Stimulated activated CD4-positive, alpha-beta T cell treated with anti-CD3 and anti-CD28 coated beads, Interleukin-12 subunit alpha, Interleukin-12 subunit beta, amount 100 ng/mL, for 24 hours (primary cell): ENCODE measurements around the gene SLC38A8.

Source experiments
- DNase-seq, 2 experiments: peaks; one replicate each; pipeline ENCODE4 v3.0.0-alpha.2; 2020; ENCODE audit warnings: low read depth in 2 of 2

The SLC38A8 gene

DNA sequence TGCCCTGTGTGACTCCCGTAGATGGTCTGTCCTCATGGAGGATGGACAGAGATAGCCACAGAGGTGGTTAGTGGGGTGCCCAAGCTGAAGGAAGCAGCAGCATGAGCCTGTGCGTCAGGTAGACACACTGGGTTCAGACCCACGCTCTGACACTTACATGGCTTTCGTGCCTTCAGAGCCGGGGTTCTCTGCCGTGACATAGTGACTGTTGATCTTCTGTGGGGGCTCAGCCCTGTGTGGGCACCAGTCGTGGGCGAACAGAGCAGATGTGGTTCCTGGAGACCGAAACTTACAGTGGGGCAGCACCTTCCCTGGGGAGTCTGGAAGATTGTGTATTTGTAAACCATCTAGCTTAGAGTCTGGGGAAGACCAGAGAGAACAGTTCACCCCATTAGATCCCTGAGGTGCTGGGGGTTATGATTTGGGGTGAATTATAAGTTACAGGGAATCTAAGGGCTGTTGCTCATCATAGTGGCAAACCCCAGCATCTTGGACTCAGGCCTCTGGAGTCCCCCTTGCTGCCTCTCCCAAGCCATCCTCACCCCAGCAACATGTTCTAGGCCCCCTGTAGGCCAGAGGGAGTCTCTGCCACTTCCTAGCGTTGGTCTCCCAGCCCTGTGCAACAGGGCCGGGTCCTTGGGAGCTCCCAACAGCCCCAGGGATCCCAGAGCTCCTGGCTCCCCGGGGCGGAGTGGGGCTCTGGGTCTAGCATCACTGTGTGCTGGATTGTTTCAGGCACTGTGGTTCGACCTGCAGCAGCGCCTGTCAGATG, 45.9 kb downstream of the SLC38A8 start:
- DNase-seq = no peak

DNA sequence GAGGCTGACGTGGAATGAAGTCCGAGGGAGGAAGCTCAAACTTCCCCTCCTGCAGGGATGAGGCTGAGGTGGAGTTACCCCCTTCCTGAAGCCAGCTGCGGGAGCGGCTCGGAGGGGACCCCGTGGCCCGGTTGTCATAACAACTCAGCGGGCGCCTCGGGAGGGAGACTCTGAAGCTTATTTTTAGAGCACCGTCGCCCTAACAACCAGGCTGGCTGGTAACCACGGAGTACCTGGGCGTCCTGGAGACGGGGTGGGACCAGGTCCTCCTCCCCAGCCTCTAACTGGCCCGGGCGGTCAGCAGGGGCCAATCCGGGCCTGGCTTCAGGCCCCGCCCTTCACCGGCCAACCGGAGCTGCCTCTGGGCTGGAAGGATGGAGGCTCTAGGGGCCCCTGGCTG, 46.8 kb downstream of the SLC38A8 start:
- DNase-seq = no peak

DNA sequence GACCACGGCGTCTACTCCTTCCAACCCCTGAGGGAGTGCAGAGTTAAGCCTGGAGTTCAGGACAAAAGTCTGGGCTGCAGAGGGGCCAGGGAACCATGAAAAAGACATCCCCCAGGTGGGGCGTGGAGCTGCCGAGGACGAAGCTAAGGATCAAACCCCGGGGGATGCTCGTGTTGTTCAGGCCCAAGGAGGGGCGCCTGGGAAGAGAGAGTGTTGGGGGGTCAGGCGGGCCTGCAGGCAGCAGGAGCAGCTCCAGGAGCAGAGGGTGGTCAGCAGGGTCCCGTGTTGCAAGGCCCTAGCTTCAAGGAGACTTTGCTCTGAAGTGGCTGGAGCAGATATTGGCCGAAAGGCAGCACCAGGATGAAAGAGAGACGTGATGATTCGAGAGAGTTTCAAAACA, 47.9 kb downstream of the SLC38A8 start:
- DNase-seq = no peak

DNA sequence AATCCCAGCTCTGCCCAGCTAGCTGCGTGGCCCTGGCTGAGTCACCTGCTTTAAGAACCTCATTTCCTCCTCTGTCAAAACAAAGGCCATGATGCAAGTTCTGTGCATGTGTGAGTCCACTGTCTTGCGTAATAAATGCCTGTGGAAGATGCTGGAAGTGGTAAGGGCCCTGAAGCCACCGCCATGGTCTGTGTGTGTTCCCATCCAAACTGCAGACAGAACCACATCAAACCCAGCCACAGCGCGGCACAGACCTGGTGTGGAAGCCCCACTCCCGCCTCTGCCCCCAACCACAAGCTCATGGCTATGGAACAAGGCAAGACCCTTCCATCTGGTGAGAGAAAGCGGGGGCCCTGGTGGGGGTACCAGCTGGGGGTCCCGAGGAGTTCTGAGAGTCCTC, 48.5 kb downstream of the SLC38A8 start:
- no peak for DNase-seq

GRCh38 chr16:83992624-83993023, 50.0 kb downstream of the SLC38A8 start:
- no peak for DNase-seq

- no peak for DNase-seq
These were observed 52.1 kb downstream of the SLC38A8 start for GRCh38 chr16:83990492-83990891.

GRCh38 chr16:83989300-83989699, 53.3 kb downstream of the SLC38A8 start:
- no peak for DNase-seq

DNA sequence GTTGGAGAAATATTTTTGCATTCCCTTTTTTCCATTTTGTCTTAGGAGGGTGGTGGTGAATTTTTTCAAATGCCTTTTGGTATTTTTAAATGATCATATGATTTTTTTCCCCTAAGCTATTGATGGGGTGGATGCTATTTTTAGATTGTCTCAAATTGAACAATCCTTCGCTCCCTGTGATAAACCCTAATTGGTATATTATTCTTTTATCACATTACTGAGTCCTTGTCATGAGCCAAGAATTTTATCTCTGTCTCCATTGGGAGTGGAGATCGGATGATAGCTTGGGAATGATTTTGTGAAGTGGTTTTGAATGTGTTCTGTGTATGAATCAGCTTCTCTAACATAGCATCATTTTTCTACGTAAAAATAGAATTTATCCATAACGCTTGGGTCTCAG, 59.1 kb downstream of the SLC38A8 start:
- no peak for DNase-seq

DNA sequence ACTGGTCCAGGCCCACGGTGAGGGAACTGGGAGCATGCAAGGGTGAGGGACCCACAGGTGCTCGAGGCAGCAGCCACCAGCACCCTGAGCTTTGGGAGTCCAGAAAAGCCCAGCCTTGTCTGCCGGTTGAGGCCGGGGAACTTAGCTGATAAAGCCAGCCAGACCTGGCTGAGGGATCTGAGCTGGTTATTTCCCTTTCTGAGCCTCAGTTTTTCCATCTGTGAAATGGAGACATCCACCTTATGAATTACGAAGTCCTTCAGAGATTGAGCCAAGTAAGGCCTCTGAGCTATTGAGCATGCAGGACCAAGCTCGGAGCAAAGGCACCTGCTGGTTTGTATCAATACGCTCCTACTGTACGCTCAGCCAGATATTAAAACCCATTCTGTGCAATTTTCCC, 60.8 kb downstream of the SLC38A8 start:
- DNase-seq = no peak

- DNase-seq = no peak
These were observed 61.8 kb downstream of the SLC38A8 start for GRCh38 chr16:83980794-83981193.

GRCh38 chr16:83979441-83979840, 63.2 kb downstream of the SLC38A8 start:
- no peak for DNase-seq

- no peak for DNase-seq
These were observed 64.1 kb downstream of the SLC38A8 start for GRCh38 chr16:83978401-83978904.

DNA sequence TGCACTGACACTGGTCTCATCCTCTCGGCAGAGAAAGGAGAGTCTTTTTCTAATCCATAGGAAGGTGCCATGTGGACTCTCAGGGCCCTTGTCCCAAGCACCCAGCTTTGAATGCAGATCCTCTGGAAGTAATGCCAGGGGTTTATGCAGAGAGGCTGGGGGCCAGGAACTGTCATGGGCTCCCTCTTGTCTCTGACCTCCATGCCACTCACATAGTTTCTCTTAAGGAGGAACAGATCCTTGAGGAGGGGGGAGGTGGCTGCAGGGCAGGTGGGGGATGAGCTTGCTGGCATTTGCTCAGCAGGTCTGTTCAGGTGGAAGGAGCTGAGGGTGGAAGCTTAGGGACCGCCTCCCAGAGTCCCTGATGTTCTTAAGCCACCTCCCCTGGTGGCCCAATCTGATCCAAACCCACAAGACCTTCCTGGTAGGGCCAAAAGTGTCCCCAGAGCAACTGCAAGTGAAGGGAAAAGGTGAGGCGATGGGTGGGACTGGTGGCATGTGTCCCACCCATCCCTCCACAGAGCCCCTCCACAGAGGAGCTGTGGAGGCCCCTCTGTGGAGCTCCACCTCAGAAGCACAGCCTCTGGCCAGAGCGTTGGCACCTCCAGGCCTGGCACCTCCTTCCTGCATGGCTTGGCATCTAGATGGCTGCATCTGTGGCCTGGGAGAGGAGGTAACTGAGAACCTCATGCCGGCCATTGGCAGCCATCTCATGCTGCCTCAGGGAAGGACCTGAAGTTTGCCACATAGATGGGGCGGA, 65.4 kb downstream of the SLC38A8 start:
- no peak for DNase-seq

GRCh38 chr16:83975590-83976260, 66.9 kb downstream of the SLC38A8 start:
- no peak for DNase-seq

DNA sequence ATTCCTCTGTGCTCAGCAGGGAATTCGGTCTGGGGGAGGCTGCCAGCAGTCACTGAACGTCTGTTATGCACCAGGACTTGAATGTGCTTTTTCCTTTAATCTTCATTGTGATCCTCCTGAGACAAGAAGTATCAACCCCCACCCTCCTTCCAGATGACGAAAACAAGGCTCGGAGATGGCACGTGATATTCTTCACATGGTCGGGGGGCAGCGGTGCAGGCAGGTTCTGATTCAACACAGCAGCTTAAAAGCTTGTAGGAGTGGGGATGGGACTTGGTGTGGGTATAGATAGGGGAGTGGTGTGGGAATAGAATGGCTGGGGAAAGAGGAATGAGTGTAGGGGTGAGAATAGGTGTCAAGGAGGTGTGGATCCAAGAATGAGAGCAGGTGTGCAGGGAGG, 68.1 kb downstream of the SLC38A8 start:
- DNase-seq = no peak

DNA sequence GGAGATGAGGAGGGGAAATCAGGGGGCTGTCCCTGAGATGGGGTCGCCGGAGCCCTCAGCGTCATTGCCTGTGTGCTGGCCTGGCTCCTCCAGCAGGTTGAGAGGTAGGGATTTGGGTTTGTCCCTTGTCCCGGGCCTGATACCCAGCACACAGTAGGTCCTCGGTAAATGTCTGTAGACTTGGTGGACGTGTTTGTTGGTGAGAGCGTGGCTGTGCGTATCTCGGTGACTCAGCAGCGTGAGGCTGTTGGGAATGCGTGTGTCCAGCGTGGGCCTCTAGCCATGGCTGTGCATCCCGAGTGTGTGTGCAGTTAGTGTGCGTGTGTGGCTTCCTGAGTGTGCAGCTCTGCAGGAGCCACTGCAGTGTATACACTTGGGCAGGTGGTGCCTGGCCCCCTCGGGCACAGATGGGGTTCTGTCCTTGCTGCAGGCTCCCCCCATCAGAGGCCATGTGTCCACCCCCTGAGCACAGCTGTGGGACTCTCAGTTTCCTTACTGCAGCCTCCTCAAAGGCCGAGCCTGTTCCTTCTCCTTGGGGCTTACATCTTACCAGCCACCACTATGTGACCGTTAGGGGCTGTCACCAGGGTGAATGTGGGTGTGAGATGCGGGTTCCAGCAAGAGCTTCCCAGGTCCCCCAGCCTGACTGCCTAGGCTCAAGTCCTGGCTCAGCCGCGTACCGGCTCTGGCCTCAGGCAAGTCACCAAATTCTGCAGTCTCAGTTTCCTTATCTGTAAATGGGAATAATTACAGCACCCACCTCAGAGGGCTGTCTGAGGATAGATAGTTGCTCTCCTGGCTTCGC, 68.8 kb downstream of the SLC38A8 start:
- DNase-seq = no peak

DNA sequence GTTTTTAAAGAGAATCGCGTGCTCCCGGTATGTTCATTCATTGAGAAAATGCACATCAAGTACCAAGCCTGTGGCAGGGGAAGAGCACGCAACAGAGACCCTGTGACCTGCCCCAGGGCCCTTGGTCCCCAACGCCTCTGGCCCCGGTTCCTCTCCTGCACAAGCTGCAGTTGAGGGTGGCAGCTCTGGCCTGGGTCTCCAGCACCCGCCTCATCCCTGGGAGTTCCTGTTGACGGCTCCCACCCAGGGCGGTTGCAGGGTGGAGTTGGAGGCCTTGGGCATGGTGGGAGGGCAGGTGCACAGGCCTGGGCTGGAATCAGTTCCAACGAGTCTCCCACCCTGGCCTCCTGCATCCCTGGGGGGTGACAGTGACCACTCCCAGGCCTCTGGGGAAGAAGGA, 69.5 kb downstream of the SLC38A8 start:
- DNase-seq = no peak

GRCh38 chr16:83972256-83973008, 70.2 kb downstream of the SLC38A8 start:
- DNase-seq = no peak

- no peak for DNase-seq
These were observed 71.1 kb downstream of the SLC38A8 start for GRCh38 chr16:83971165-83972130.

GRCh38 chr16:83970430-83970815, 72.2 kb downstream of the SLC38A8 start:
- no peak for DNase-seq
